Keratinocyte (primary cell): ENCODE data around the gene SREBF2. TPM values are rescaled to one million over a fixed set of nuclear protein-coding genes. Genes with fewer than 3 reads are reported as not detected.
"Not testable (repeated sequence)": the region's sequence is repeated elsewhere in the genome, so short reads cannot be mapped to it uniquely, and the experiment has no call there.

Source experiments
- DNase-seq: peaks from one replicate; pipeline ENCODE4 v3.0.0-alpha.2; 2011; ENCODE audit warnings: low read depth, missing footprints, low spot score
- FAIRE-seq: peaks from 2 replicates; lab custom pipeline; 2011; peaks lifted over from hg19 to GRCh38; lab: Jason Lieb, UNC
- H2AFZ ChIP-seq: 2 replicates; pipeline ENCODE4 v1.6.0; 2012; ENCODE audit warnings: low read length, control low read depth, inconsistent platforms; ENCODE audit not compliant: control insufficient read depth
- H3K27ac ChIP-seq: 2 replicates; pipeline ENCODE4 v1.5.1; 2011; ENCODE audit warnings: low read length; ENCODE audit not compliant: control insufficient read depth, insufficient read depth
- H3K27me3 ChIP-seq: 3 replicates; pipeline ENCODE4 v1.6.0; 2011; ENCODE audit warnings: low read length; ENCODE audit not compliant: control insufficient read depth, insufficient read depth; ENCODE audit errors: extremely low read depth
- H3K36me3 ChIP-seq, 2 experiments: 2 replicates in 1 of 2; 3 replicates in 1 of 2; pipeline ENCODE4 v1.5.1; 2011; ENCODE audit warnings: low read length in 2 of 2, mild to moderate bottlenecking in 1 of 2; ENCODE audit not compliant: control insufficient read depth in 2 of 2, insufficient read depth in 2 of 2; ENCODE audit errors: extremely low read depth in 1 of 2
- H3K4me1 ChIP-seq: 3 replicates; pipeline ENCODE4 v1.5.1; 2011; ENCODE audit warnings: low read length; ENCODE audit not compliant: control insufficient read depth, insufficient read depth; ENCODE audit errors: extremely low read depth
- H3K4me2 ChIP-seq: 3 replicates; pipeline ENCODE4 v1.6.0; 2011; ENCODE audit warnings: low read depth, low read length; ENCODE audit not compliant: control insufficient read depth, insufficient read depth; ENCODE audit errors: extremely low read depth
- H3K4me3 ChIP-seq, 3 experiments: fragments of 200-600 bp in 1 of 3; sonication (generic) in 1 of 3; 2 replicates in 2 of 3; 3 replicates in 1 of 3; pipeline ENCODE4 v1.5.1; 2011 to 2016; ENCODE audit warnings: low read length in 3 of 3, mild to moderate bottlenecking in 3 of 3, control low read depth in 2 of 3, inconsistent platforms in 1 of 3, low read depth in 1 of 3, mixed read lengths in 1 of 3, mixed run types in 1 of 3, moderate library complexity in 1 of 3; ENCODE audit not compliant: control insufficient read depth in 2 of 3, insufficient read depth in 2 of 3; ENCODE audit errors: extremely low read depth in 1 of 3
- H3K79me2 ChIP-seq: 2 replicates; pipeline ENCODE4 v1.6.0; 2012; ENCODE audit warnings: low read length; ENCODE audit not compliant: control insufficient read depth, insufficient read depth
- H3K9ac ChIP-seq: 3 replicates; pipeline ENCODE4 v1.6.0; 2011; ENCODE audit warnings: low read length; ENCODE audit not compliant: control insufficient read depth, insufficient read depth; ENCODE audit errors: extremely low read depth
- H3K9me1 ChIP-seq: 3 replicates; pipeline ENCODE4 v1.6.0; 2011; ENCODE audit warnings: low read length; ENCODE audit not compliant: control insufficient read depth, insufficient read depth; ENCODE audit errors: extremely low read depth
- H3K9me3 ChIP-seq: 2 replicates; pipeline ENCODE4 v1.5.1; 2012; ENCODE audit warnings: low read depth, low read length; ENCODE audit not compliant: control insufficient read depth
- H4K20me1 ChIP-seq: 3 replicates; pipeline ENCODE4 v1.6.0; 2011; ENCODE audit warnings: low read length; ENCODE audit not compliant: control insufficient read depth, insufficient read depth; ENCODE audit errors: extremely low read depth
- EZH2 ChIP-seq: IDR thresholded peaks from one replicate; pipeline ENCODE4 v1.6.1; 2012; ENCODE audit warnings: inconsistent platforms, mild to moderate bottlenecking, low read length, moderate library complexity
- dilution Hi-C: fragments of 300-500 bp; cut with MboI; formaldehyde crosslinking; loops from one replicate; pipeline ENCODE4 v1.7.0; 2020; ENCODE audit warnings: low sequenced_read_pairs; ENCODE audit not compliant: extremely low pct_ligation_motif_present
- polyA plus RNA-seq, 5 experiments: library from polyadenylated mRNA; depleted of rRNA in 3 of 5; stranded (reverse) in 3 of 5; stranded (forward) in 1 of 5; unstranded in 1 of 5; fragments of >200 nt; gene quantifications; 1 replicate in 1 of 5; 2 replicates in 3 of 5; 3 replicates in 1 of 5; pipeline versions ENCODE4 v1.2.1 to v1.2.3, GENCODE V29; 2011 to 2012; ENCODE audit warnings: missing spikeins in 2 of 5, low read depth in 1 of 5, low replicate concordance in 1 of 5
- TF ChIP-seq, protein P1 (sequence below), 3 experiments: IDR thresholded peaks in 1 of 3; conservative IDR thresholded peaks in 1 of 3; optimal IDR thresholded peaks in 1 of 3; 2 replicates in 2 of 3; 3 replicates in 1 of 3; pipeline versions ENCODE3 to v1.5.1; 2011; ENCODE audit warnings: low read length in 3 of 3, mild to moderate bottlenecking in 3 of 3, moderate library complexity in 2 of 3, control low read depth in 1 of 3, inconsistent platforms in 1 of 3; ENCODE audit not compliant: insufficient read depth in 2 of 3; ENCODE audit errors: extremely low read depth in 1 of 3

SREBF2 gene
- polyA plus RNA-seq, 1 donor (not counting 4 experiments of a cell fraction or from before 2014, with no cell fraction given) = 57.5 TPM

GRCh38 chr22:41948142-41948541, 115.2 kb downstream of the SREBF2 start:
- no peak overlapping the region for H3K27ac ChIP-seq
- H3K9me3 ChIP-seq = no peaks in the 10 kb centered on the region
- dilution Hi-C loops = no loop called here
- H3K4me2 ChIP-seq = no peak overlapping the region
- H3K4me1 ChIP-seq = peaks cover 16% of the 10 kb centered on the region
- H3K36me3 ChIP-seq = peaks cover 0 to 4% of the 10 kb centered on the region in 2 experiments
- no peaks in the 10 kb centered on the region for H3K27me3 ChIP-seq
- H3K9ac ChIP-seq = no peak overlapping the region
- H3K4me3 ChIP-seq = no peak overlapping the region
- FAIRE-seq = no peak
- TF ChIP-seq, protein P1, sequence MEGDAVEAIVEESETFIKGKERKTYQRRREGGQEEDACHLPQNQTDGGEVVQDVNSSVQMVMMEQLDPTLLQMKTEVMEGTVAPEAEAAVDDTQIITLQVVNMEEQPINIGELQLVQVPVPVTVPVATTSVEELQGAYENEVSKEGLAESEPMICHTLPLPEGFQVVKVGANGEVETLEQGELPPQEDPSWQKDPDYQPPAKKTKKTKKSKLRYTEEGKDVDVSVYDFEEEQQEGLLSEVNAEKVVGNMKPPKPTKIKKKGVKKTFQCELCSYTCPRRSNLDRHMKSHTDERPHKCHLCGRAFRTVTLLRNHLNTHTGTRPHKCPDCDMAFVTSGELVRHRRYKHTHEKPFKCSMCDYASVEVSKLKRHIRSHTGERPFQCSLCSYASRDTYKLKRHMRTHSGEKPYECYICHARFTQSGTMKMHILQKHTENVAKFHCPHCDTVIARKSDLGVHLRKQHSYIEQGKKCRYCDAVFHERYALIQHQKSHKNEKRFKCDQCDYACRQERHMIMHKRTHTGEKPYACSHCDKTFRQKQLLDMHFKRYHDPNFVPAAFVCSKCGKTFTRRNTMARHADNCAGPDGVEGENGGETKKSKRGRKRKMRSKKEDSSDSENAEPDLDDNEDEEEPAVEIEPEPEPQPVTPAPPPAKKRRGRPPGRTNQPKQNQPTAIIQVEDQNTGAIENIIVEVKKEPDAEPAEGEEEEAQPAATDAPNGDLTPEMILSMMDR (optimal IDR thresholded peaks at IDR 0.05 in 1 of 3, IDR thresholded peaks at IDR 0.05 in 1 of 3, conservative IDR thresholded peaks at IDR 0.05 in 1 of 3; ENCODE audit: extremely low read depth in 1 of 3, insufficient read depth in 2 of 3, low read length in 3 of 3) = no peak
- no peak for TF ChIP-seq EZH2
- H2AFZ ChIP-seq = no peak overlapping the region
- DNase-seq = no peak
- H3K9me1 ChIP-seq = no peaks in the 10 kb centered on the region
- H4K20me1 ChIP-seq = no peaks in the 10 kb centered on the region
- H3K79me2 ChIP-seq = peaks cover 9% of the 10 kb centered on the region

- H3K4me3 ChIP-seq, H4K20me1 ChIP-seq, FAIRE-seq, H3K9me3 ChIP-seq, DNase-seq, H3K36me3 ChIP-seq, H2AFZ ChIP-seq, H3K27ac ChIP-seq, H3K79me2 ChIP-seq, dilution Hi-C loops, H3K9me1 ChIP-seq, H3K9ac ChIP-seq, H3K4me2 ChIP-seq, H3K27me3 ChIP-seq: not testable (repeated sequence)
- peaks cover 14% of the 10 kb centered on the region for H3K4me1 ChIP-seq
These were observed 116.0 kb downstream of the SREBF2 start for GRCh38 chr22:41948928-41949296.

GRCh38 chr22:41949297-41949965, 116.5 kb downstream of the SREBF2 start:
- dilution Hi-C loops = no loop called here

More at GRCh38 chr22:41949297-41949965, 116.5 kb downstream of the SREBF2 start:
- peaks cover 14% of the 10 kb centered on the region for H3K4me1 ChIP-seq
- H3K4me3 ChIP-seq = no peak overlapping the region
- no peak overlapping the region for H2AFZ ChIP-seq
- no peaks in the 10 kb centered on the region for H3K27me3 ChIP-seq
- H3K9me3 ChIP-seq = no peaks in the 10 kb centered on the region
- DNase-seq = no peak
- no peak for FAIRE-seq
- no peaks in the 10 kb centered on the region for H3K9me1 ChIP-seq
- no peak overlapping the region for H3K27ac ChIP-seq
- H3K4me2 ChIP-seq = no peak overlapping the region
- no peaks in the 10 kb centered on the region for H4K20me1 ChIP-seq
- H3K79me2 ChIP-seq = peaks cover 9% of the 10 kb centered on the region
- TF ChIP-seq EZH2 = no peak
- TF ChIP-seq, protein P1 (optimal IDR thresholded peaks at IDR 0.05 in 1 of 3, IDR thresholded peaks at IDR 0.05 in 1 of 3, conservative IDR thresholded peaks at IDR 0.05 in 1 of 3; ENCODE audit: extremely low read depth in 1 of 3, insufficient read depth in 2 of 3, low read length in 3 of 3) = no peak
- no peaks in the 10 kb centered on the region for H3K36me3 ChIP-seq
- H3K9ac ChIP-seq = no peak overlapping the region
